ENCODE measurements around the gene CDH5. TPM values are rescaled to one million over a fixed set of nuclear protein-coding genes. Genes with fewer than 3 reads are reported as not detected.

Gene CDH5
- total and polyA plus RNA-seq, 2 of the 8 experiments (the other 6 are each of a cell fraction or from before 2014, with no cell fraction given): 0.32 TPM

GRCh38 chr16:66443269-66443652, 76.8 kb downstream of the CDH5 start:
- CTCF ChIA-PET (ENCODE audit: partially characterized antibody): interaction anchor here (0.6 to 4.5 kb wide), 23 partner anchors 9 to 167 kb away, joined by 3 to 30 read pairs (median 4); no protein-coding TSS in a partner anchor
- TF ChIP-seq, protein P1, sequence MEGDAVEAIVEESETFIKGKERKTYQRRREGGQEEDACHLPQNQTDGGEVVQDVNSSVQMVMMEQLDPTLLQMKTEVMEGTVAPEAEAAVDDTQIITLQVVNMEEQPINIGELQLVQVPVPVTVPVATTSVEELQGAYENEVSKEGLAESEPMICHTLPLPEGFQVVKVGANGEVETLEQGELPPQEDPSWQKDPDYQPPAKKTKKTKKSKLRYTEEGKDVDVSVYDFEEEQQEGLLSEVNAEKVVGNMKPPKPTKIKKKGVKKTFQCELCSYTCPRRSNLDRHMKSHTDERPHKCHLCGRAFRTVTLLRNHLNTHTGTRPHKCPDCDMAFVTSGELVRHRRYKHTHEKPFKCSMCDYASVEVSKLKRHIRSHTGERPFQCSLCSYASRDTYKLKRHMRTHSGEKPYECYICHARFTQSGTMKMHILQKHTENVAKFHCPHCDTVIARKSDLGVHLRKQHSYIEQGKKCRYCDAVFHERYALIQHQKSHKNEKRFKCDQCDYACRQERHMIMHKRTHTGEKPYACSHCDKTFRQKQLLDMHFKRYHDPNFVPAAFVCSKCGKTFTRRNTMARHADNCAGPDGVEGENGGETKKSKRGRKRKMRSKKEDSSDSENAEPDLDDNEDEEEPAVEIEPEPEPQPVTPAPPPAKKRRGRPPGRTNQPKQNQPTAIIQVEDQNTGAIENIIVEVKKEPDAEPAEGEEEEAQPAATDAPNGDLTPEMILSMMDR (IDR thresholded peaks at IDR 0.05; ENCODE audit: control extremely low read depth in 1 of 3, insufficient read depth in 1 of 3, low read depth in 1 of 3, low read length in 3 of 3): no peak
- TF ChIP-seq BACH1 (IDR thresholded peaks at IDR 0.05; ENCODE audit: low read length) (no peak), SUZ12 (IDR thresholded peaks at IDR 0.05; ENCODE audit: low read length) (no peak), BCL11A (IDR thresholded peaks at IDR 0.05; ENCODE audit: low read depth in 2 of 2, low read length in 2 of 2) (no peak), PHF8 (conservative IDR thresholded peaks at IDR 0.05; ENCODE audit: low read depth, low read length) (no peak), JUND (IDR thresholded peaks at IDR 0.05; ENCODE audit: low read length) (no peak), MAFK (IDR thresholded peaks at IDR 0.05; ENCODE audit: low read depth, low read length) (no peak), TAF7 (optimal IDR thresholded peaks at IDR 0.05; ENCODE audit: borderline replicate concordance, low read depth, low read length) (no peak), TEAD4 (IDR thresholded peaks at IDR 0.05; ENCODE audit: low read depth, low read length) (no peak), EP300 (IDR thresholded peaks at IDR 0.05; ENCODE audit: borderline replicate concordance in 1 of 2, low read depth in 2 of 2, low read length in 2 of 2) (no peak), KDM4A (IDR thresholded peaks at IDR 0.05; ENCODE audit: low read depth, low read length, severe bottlenecking) (no peak), CHD1 (IDR thresholded peaks at IDR 0.05; ENCODE audit: low read depth, low read length) (no peak)

More at GRCh38 chr16:66443269-66443652, 76.8 kb downstream of the CDH5 start:
- Histone ChIP-seq H3K23me2 (ENCODE audit: low read depth, low read length) (no peaks in the 10 kb centered on the region), H2AK5ac (ENCODE audit: low read depth, low read length) (no peak overlapping the region), H3K9ac (replicated peaks in 1 of 4; ENCODE audit: extremely low read depth in 1 of 4, low read depth in 3 of 4, low read length in 3 of 4) (no peak overlapping the region), H4K91ac (replicated peaks; ENCODE audit: insufficient read length, low read length) (no peak overlapping the region), H3K23ac (ENCODE audit: insufficient read length) (no peak overlapping the region), H2BK5ac (ENCODE audit: low read depth, low read length) (no peak overlapping the region), H3K4me2 (ENCODE audit: insufficient read depth in 1 of 2, low read depth in 2 of 2, low read length in 2 of 2) (no peak overlapping the region), H3K27ac (ENCODE audit: low read depth, low read length) (no peak overlapping the region), H3K79me1 (ENCODE audit: low read depth, low read length) (no peaks in the 10 kb centered on the region), H3K4me1 (replicated peaks in 1 of 4; ENCODE audit: control insufficient read depth in 3 of 4, insufficient read depth in 4 of 4, low read length in 3 of 4) (peaks cover 0 to 4% (median 0%) of the 10 kb centered on the region in 4 experiments; a peak in 1 of 7 replicates), H3K4ac (replicated peaks; ENCODE audit: insufficient read length, low read depth, low read length) (no peak overlapping the region), H3K36me3 (ENCODE audit: control insufficient read depth in 2 of 4, insufficient read depth in 4 of 4, low read length in 3 of 4) (no peaks in the 10 kb centered on the region), H3K79me2 (ENCODE audit: control insufficient read depth in 1 of 2, insufficient read depth in 2 of 2, low read length in 2 of 2) (no peaks in the 10 kb centered on the region), H2AFZ (ENCODE audit: low read length) (no peak overlapping the region), H4K5ac (ENCODE audit: insufficient read length, low read depth, low read length) (no peak overlapping the region), H3K18ac (ENCODE audit: extremely low read depth, low read length) (no peak overlapping the region), H3K9me3 (ENCODE audit: insufficient read depth in 2 of 2, low read depth in 1 of 2, low read length in 1 of 2) (no peaks in the 10 kb centered on the region), H2BK12ac (ENCODE audit: low read depth, low read length) (peak overlapping the region; percentile 0; the same call in 1 of the 2 replicates), H2BK120ac (replicated peaks; ENCODE audit: low read depth, low read length) (no peak overlapping the region), H2BK15ac (ENCODE audit: low read length) (no peak overlapping the region), H2BK20ac (ENCODE audit: low read length) (no peak overlapping the region), H3K14ac (ENCODE audit: insufficient read length) (no peak overlapping the region), H3K4me3 (ENCODE audit: extremely low read depth in 1 of 4, insufficient read depth in 2 of 4, low read depth in 3 of 4, low read length in 4 of 4) (no peak overlapping the region), H3K27me3 (replicated peaks in 1 of 4; ENCODE audit: control insufficient read depth in 3 of 4, extremely low read depth in 1 of 4, insufficient read depth in 3 of 4, low read length in 3 of 4) (peaks cover 0 to 3% (median 0%) of the 10 kb centered on the region in 4 experiments; a peak in 1 of 7 replicates), H4K8ac (ENCODE audit: extremely low read depth, insufficient read depth, low read length) (no peak overlapping the region), H3K56ac (replicated peaks; ENCODE audit: insufficient read length, low read depth, low read length) (no peak overlapping the region), H4K20me1 (replicated peaks in 1 of 2; ENCODE audit: control insufficient read depth in 1 of 2, insufficient read depth in 2 of 2, low read length in 2 of 2) (no peaks in the 10 kb centered on the region)
- DNase-seq (ENCODE audit: low read depth in 1 of 2, low spot score in 2 of 2): no peak
- FAIRE-seq: no peak
- POLR2A ChIA-PET (ENCODE audit: partially characterized antibody): no interaction called here
- 94% methylated on average over 3 of the region's 3 CpGs; no CpG with 5 or more reads in 1 of the 2 experiments for WGBS, 2 experiments (ENCODE audit: extremely low coverage in 1 of 2, insufficient coverage in 1 of 2, insufficient read length in 1 of 2, insufficient replicate concordance in 2 of 2, low coverage in 1 of 2, low lambda C conversion rate in 2 of 2, missing lambda C conversion rate in 1 of 2)
